ENCODE results near the gene RSPRY1. TPM values are rescaled to one million over a fixed set of nuclear protein-coding genes. Genes with fewer than 3 reads are reported as not detected.

Gene RSPRY1
- total and polyA plus RNA-seq, 12 donors: 7.7 to 43.5 (median 25.5) TPM

DNA sequence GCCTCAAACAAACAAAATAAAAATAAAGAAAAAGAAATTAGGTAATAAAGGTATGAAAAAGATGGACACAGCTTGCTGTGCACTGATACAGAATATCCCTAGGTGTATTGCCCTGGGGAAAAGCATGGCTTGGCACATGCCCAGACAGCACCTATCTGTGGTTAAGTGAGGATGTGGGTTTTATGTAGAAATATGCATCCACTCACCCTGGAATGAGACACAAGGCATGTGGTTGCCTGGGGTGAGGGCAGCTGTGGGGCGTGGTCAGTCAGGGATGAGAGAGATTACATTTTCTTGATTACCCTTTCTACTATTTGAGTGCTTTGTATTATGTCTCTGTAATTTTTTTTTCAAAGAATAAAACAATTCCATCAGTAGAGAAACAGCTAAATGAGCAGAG lies 91.5 kb downstream of the RSPRY1 start:
- no peak for TF ChIP-seq POLR2A (IDR thresholded peaks at IDR 0.05)
- TF ChIP-seq, protein P1, sequence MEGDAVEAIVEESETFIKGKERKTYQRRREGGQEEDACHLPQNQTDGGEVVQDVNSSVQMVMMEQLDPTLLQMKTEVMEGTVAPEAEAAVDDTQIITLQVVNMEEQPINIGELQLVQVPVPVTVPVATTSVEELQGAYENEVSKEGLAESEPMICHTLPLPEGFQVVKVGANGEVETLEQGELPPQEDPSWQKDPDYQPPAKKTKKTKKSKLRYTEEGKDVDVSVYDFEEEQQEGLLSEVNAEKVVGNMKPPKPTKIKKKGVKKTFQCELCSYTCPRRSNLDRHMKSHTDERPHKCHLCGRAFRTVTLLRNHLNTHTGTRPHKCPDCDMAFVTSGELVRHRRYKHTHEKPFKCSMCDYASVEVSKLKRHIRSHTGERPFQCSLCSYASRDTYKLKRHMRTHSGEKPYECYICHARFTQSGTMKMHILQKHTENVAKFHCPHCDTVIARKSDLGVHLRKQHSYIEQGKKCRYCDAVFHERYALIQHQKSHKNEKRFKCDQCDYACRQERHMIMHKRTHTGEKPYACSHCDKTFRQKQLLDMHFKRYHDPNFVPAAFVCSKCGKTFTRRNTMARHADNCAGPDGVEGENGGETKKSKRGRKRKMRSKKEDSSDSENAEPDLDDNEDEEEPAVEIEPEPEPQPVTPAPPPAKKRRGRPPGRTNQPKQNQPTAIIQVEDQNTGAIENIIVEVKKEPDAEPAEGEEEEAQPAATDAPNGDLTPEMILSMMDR (IDR thresholded peaks at IDR 0.05): no peak
- Histone ChIP-seq H3K4me3 (no peak overlapping the region), H3K36me3 (replicated peaks in 1 of 2) (no peaks in the 10 kb centered on the region), H3K4me1 (replicated peaks in 1 of 2) (peaks cover 4 to 11% of the 10 kb centered on the region in 2 donors), H3K27ac (no peak overlapping the region), H3K27me3 (no peaks in the 10 kb centered on the region), H3K9me3 (replicated peaks in 1 of 3) (no peaks in the 10 kb centered on the region)
- DNase-seq: no peak
- WGBS, 4 donors: 62 to 78% (median 69%) methylated on average over 1 of the region's 1 CpG
- intact Hi-C loops (cut with DNase I): no loop called here

GRCh38 chr16:57278494-57278893 lies 92.4 kb downstream of the RSPRY1 start:
- DNase-seq: no peak
- Histone ChIP-seq H3K4me1 (replicated peaks in 1 of 2) (peaks cover 4 to 11% of the 10 kb centered on the region in 2 donors), H3K4me3 (no peak overlapping the region), H3K27me3 (no peaks in the 10 kb centered on the region), H3K36me3 (replicated peaks in 1 of 2) (no peaks in the 10 kb centered on the region), H3K27ac (no peak overlapping the region), H3K9me3 (replicated peaks in 1 of 3) (no peaks in the 10 kb centered on the region)
- WGBS, 4 donors: 72 to 93% (median 80%) methylated on average over 1 to 4 of the region's 4 CpGs
- TF ChIP-seq, protein P1 (IDR thresholded peaks at IDR 0.05): no peak
- no peak for TF ChIP-seq POLR2A (IDR thresholded peaks at IDR 0.05)
- intact Hi-C loops (cut with DNase I): no loop called here

- Histone ChIP-seq H3K27me3 (no peaks in the 10 kb centered on the region), H3K27ac (no peak overlapping the region), H3K9me3 (replicated peaks in 1 of 3) (no peaks in the 10 kb centered on the region), H3K36me3 (replicated peaks in 1 of 2) (no peaks in the 10 kb centered on the region), H3K4me1 (replicated peaks in 1 of 2) (peaks cover 16 to 22% of the 10 kb centered on the region in 2 donors), H3K4me3 (no peak overlapping the region)
- DNase-seq: no peak
- 39 to 51% (median 42%) methylated on average over 6 to 7 of the region's 7 CpGs for WGBS, 4 donors
- intact Hi-C loops (cut with DNase I): loop anchor here in 1 of 2 donors (10.0 kb wide), 1 partner anchor 185 kb away; the partner anchor contains the start of gene CPNE2
- no peak for TF ChIP-seq POLR2A (IDR thresholded peaks at IDR 0.05)
- TF ChIP-seq, protein P1 (IDR thresholded peaks at IDR 0.05): no peak
Measured at GRCh38 chr16:57279780-57280638, 93.9 kb downstream of the RSPRY1 start.

GRCh38 chr16:57281791-57282190 lies 95.7 kb downstream of the RSPRY1 start:
- no peak for DNase-seq
- 92 to 97% (median 96%) methylated on average over 3 of the region's 3 CpGs for WGBS, 4 donors
- Histone ChIP-seq H3K4me3 (no peak overlapping the region), H3K27me3 (no peaks in the 10 kb centered on the region), H3K36me3 (replicated peaks in 1 of 2) (no peaks in the 10 kb centered on the region), H3K4me1 (replicated peaks in 1 of 2) (peaks cover 16 to 18% of the 10 kb centered on the region in 2 donors), H3K27ac (no peak overlapping the region), H3K9me3 (replicated peaks in 1 of 3) (no peaks in the 10 kb centered on the region)
- intact Hi-C loops (cut with DNase I): loop anchor here in 1 of 2 donors (10.0 kb wide), 1 partner anchor 187 kb away; the partner anchor contains the start of gene CPNE2
- TF ChIP-seq, protein P1 (IDR thresholded peaks at IDR 0.05): no peak

Measured in adrenal gland (tissue), 12 donors.